ENCODE data around the gene ACP2.
A peak's percentile ranks its signal among the peaks of the same experiment; 100 is the strongest.
"Not testable (repeated sequence)": the region's sequence is repeated elsewhere in the genome, so short reads cannot be mapped to it uniquely, and the experiment has no call there.

Gene ACP2

GRCh38 chr11:47241841-47242301 lies 6.7 kb downstream of the ACP2 start:
- peak; percentile 31 for DNase-seq (ENCODE audit: low spot score)

- DNase-seq (ENCODE audit: low spot score), result no peak
Measured at GRCh38 chr11:47239852-47240251, 8.8 kb downstream of the ACP2 start.

- DNase-seq (ENCODE audit: low spot score), result no peak
Measured at GRCh38 chr11:47236482-47236881, 12.1 kb downstream of the ACP2 start.

- DNase-seq (ENCODE audit: low spot score), result no peak
Measured at GRCh38 chr11:47235163-47235562, 13.5 kb downstream of the ACP2 start.

GRCh38 chr11:47234669-47235100 lies 13.9 kb downstream of the ACP2 start:
- DNase-seq (ENCODE audit: low spot score), result no peak

- peak; percentile 64 for DNase-seq (ENCODE audit: low spot score)
Measured at GRCh38 chr11:47233989-47234668, 14.5 kb downstream of the ACP2 start.

- DNase-seq (ENCODE audit: low spot score), result no peak
Measured at GRCh38 chr11:47233051-47233450, 15.6 kb downstream of the ACP2 start.

- no peak for DNase-seq (ENCODE audit: low spot score)
Measured at GRCh38 chr11:47229161-47229560, 19.5 kb downstream of the ACP2 start.

- no peak for DNase-seq (ENCODE audit: low spot score)
Measured at GRCh38 chr11:47225552-47226400, 22.8 kb downstream of the ACP2 start.

GRCh38 chr11:47222696-47223095 lies 25.9 kb downstream of the ACP2 start:
- no peak for DNase-seq (ENCODE audit: low spot score)

GRCh38 chr11:47220401-47220821 lies 28.2 kb downstream of the ACP2 start:
- peak; percentile 21 for DNase-seq (ENCODE audit: low spot score)

- peak; percentile 86 for DNase-seq (ENCODE audit: low spot score)
Measured at GRCh38 chr11:47216121-47216798, 32.4 kb downstream of the ACP2 start.

- no peak for DNase-seq (ENCODE audit: low spot score)
Measured at GRCh38 chr11:47215366-47215910, 33.2 kb downstream of the ACP2 start.

- DNase-seq (ENCODE audit: low spot score), result peak; percentile 94
Measured at GRCh38 chr11:47213950-47214565, 34.6 kb downstream of the ACP2 start.

GRCh38 chr11:47212938-47213337 lies 35.7 kb downstream of the ACP2 start:
- no peak for DNase-seq (ENCODE audit: low spot score)

GRCh38 chr11:47208628-47209027 lies 40.0 kb downstream of the ACP2 start:
- DNase-seq (ENCODE audit: low spot score), result no peak

GRCh38 chr11:47208008-47208552 lies 40.5 kb downstream of the ACP2 start:
- not testable (repeated sequence) for DNase-seq (ENCODE audit: low spot score)

GRCh38 chr11:47207459-47207858 lies 41.2 kb downstream of the ACP2 start:
- DNase-seq (ENCODE audit: low spot score), result no peak

- DNase-seq (ENCODE audit: low spot score), result not testable (repeated sequence)
Measured at GRCh38 chr11:47206577-47206976, 42.0 kb downstream of the ACP2 start.

GRCh38 chr11:47204637-47204989 lies 44.0 kb downstream of the ACP2 start:
- DNase-seq (ENCODE audit: low spot score), result peak; percentile 76

GRCh38 chr11:47202576-47202975 lies 46.0 kb downstream of the ACP2 start:
- no peak for DNase-seq (ENCODE audit: low spot score)

GRCh38 chr11:47201015-47201414 lies 47.6 kb downstream of the ACP2 start:
- DNase-seq (ENCODE audit: low spot score), result no peak

All from AG08395 (cell line).